ENCODE measurements around the gene MYBPC1.

The MYBPC1 gene

DNA sequence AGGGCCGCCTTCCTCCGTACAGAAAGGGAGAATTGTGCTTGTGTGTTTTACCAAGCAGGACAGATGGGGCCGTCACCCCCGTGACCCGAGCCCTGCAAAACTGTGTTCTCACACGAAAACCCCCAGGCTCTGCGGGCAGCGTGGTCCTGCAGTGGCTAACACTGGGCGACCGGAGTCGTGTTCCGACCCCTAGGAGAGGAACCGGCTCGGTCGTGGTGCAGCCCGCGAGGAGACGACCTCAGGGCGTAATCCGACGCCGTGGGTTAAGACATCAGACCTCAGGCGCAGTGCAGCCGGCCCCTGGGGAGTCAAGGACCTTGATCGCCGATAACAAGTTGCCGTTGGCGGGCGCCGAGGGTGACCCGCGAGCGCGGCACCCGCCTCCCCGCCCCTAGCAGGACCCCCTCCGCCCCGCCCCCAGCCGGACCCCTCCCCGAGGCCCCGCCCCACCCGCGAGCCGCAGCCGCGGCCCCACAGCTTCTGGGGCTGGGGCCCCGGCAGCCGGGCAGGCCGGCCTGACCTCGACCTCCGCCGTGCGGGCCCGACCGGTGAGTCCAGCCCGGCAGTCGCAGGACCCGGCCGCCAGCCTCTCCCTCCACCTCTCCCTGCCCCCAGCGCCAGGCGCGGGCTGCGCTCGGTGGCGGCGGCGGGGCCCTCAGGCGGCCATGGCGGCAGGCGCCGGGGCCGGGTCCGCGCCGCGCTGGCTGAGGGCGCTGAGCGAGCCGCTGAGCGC, 102.6 kb downstream of the MYBPC1 start, which contains the start of gene CHPT1 (continued):
- TF ChIP-seq YY1 (tag by site-specific recombination; IDR thresholded peaks at IDR 0.05), result no peak
- TF ChIP-seq, protein P1, sequence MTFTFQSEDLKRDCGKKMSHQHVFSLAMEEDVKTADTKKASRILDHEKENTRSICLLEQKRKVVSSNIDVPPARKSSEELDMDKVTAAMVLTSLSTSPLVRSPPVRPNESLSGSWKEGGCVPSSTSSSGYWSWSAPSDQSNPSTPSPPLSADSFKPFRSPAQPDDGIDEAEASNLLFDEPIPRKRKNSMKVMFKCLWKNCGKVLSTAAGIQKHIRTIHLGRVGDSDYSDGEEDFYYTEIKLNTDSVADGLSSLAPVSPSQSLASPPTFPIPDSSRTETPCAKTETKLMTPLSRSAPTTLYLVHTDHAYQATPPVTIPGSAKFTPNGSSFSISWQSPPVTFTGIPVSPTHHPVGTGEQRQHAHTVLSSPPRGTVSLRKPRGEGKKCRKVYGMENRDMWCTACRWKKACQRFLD (tag by site-specific recombination; IDR thresholded peaks at IDR 0.05), result no peak
- TF ChIP-seq ZNF223 (tag by site-specific recombination; IDR thresholded peaks at IDR 0.05), result no peak
- TF ChIP-seq KLF1 (tag by site-specific recombination; IDR thresholded peaks at IDR 0.05), result peak; percentile 40; the same call in 1 of the 2 replicates
- TF ChIP-seq ZNF266 (tag by site-specific recombination; IDR thresholded peaks at IDR 0.05; ENCODE audit: low read depth), result no peak
- TF ChIP-seq ZNF560 (tag by site-specific recombination; IDR thresholded peaks at IDR 0.05; ENCODE audit: borderline replicate concordance), result no peak
- no peak for TF ChIP-seq ZNF48 (tag by site-specific recombination; IDR thresholded peaks at IDR 0.05)
- TF ChIP-seq, protein P2, sequence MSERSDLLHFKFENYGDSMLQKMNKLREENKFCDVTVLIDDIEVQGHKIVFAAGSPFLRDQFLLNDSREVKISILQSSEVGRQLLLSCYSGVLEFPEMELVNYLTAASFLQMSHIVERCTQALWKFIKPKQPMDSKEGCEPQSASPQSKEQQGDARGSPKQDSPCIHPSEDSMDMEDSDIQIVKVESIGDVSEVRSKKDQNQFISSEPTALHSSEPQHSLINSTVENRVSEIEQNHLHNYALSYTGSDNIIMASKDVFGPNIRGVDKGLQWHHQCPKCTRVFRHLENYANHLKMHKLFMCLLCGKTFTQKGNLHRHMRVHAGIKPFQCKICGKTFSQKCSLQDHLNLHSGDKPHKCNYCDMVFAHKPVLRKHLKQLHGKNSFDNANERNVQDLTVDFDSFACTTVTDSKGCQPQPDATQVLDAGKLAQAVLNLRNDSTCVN (tag by site-specific recombination; optimal IDR thresholded peaks at IDR 0.05), result peak; percentile 49
- TF ChIP-seq ZNF274 (IDR thresholded peaks at IDR 0.05; ENCODE audit: low read length), result no peak
- no peak for TF ChIP-seq ZNF274 (tag by site-specific recombination; IDR thresholded peaks at IDR 0.05; ENCODE audit: borderline replicate concordance)
- no peak for TF ChIP-seq ZBTB49 (tag by site-specific recombination; IDR thresholded peaks at IDR 0.05; ENCODE audit: low read depth)
- TF ChIP-seq ZEB2 (tag by site-specific recombination; IDR thresholded peaks at IDR 0.05), result peak; percentile 74
- TF ChIP-seq ZNF792 (tag by site-specific recombination; IDR thresholded peaks at IDR 0.05), result no peak
- TF ChIP-seq, protein P3, sequence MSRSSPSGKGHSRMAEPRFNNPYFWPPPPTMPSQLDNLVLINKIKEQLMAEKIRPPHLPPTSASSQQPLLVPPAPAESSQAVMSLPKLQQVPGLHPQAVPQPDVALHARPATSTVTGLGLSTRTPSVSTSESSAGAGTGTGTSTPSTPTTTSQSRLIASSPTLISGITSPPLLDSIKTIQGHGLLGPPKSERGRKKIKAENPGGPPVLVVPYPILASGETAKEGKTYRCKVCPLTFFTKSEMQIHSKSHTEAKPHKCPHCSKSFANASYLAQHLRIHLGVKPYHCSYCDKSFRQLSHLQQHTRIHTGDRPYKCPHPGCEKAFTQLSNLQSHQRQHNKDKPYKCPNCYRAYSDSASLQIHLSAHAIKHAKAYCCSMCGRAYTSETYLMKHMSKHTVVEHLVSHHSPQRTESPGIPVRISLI (tag by site-specific recombination; IDR thresholded peaks at IDR 0.05), result no peak
- TF ChIP-seq REST (tag by site-specific recombination; IDR thresholded peaks at IDR 0.05), result no peak
- no peak for TF ChIP-seq ZNF184 (tag by site-specific recombination; IDR thresholded peaks at IDR 0.05)
- TF ChIP-seq ZNF785 (tag by site-specific recombination; IDR thresholded peaks at IDR 0.05), result no peak
- TF ChIP-seq KLF17 (tag by site-specific recombination; IDR thresholded peaks at IDR 0.05), result no peak
- peak; percentile 64; the same call in 1 of the 2 replicates for TF ChIP-seq ZNF10 (tag by site-specific recombination; IDR thresholded peaks at IDR 0.05)
- TF ChIP-seq AEBP2 (tag by site-specific recombination; IDR thresholded peaks at IDR 0.05; ENCODE audit: borderline replicate concordance), result no peak
- no peak for TF ChIP-seq ZNF830 (tag by site-specific recombination; IDR thresholded peaks at IDR 0.05; ENCODE audit: low read depth)
- TF ChIP-seq KLF16 (tag by site-specific recombination; IDR thresholded peaks at IDR 0.05), result no peak
- TF ChIP-seq TCF7L2 (IDR thresholded peaks at IDR 0.05; ENCODE audit: borderline replicate concordance, low read depth, low read length), result no peak
- no peak for TF ChIP-seq ZNF155 (tag by site-specific recombination; IDR thresholded peaks at IDR 0.05)
- TF ChIP-seq MYNN (tag by site-specific recombination; IDR thresholded peaks at IDR 0.05; ENCODE audit: borderline replicate concordance), result no peak
- TF ChIP-seq, protein P4, sequence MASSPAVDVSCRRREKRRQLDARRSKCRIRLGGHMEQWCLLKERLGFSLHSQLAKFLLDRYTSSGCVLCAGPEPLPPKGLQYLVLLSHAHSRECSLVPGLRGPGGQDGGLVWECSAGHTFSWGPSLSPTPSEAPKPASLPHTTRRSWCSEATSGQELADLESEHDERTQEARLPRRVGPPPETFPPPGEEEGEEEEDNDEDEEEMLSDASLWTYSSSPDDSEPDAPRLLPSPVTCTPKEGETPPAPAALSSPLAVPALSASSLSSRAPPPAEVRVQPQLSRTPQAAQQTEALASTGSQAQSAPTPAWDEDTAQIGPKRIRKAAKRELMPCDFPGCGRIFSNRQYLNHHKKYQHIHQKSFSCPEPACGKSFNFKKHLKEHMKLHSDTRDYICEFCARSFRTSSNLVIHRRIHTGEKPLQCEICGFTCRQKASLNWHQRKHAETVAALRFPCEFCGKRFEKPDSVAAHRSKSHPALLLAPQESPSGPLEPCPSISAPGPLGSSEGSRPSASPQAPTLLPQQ (tag by site-specific recombination; IDR thresholded peaks at IDR 0.05), result no peak

Measured in HEK293 (cell line).